ENCODE measurements around the gene RPGRIP1. TPM values are rescaled to one million over a fixed set of nuclear protein-coding genes. Genes with fewer than 3 reads are reported as not detected.
"Not testable (repeated sequence)": the region's sequence is repeated elsewhere in the genome, so short reads cannot be mapped to it uniquely, and the experiment has no call there.

Gene RPGRIP1
- polyA plus RNA-seq, 6 donors from 2014 or later: 0.26 TPM; not detected in 5

DNA sequence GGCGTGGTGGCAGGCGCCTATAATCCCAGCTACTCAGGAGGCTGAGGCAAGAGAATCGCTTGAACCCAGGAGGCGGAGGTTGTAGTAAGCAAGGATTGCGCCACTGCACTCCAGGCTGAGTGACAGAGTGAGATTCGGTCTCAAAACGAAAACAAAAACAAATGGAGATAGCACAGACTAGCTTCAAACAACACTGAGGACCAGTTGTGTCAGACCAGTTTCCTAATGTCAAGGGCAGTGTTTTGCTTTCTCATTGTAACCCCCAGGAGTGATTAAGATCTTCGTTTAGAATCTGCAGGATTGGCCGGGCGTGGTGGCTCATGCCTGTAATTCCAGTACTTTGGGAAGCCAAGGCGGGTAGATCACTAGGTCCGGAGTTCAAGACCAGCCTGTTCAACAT, 18.5 kb downstream of the RPGRIP1 start:
- no peaks in the 10 kb centered on the region for H3K9me3 Mint-ChIP-seq
- no peak overlapping the region for H3K27ac Mint-ChIP-seq
- peaks cover 4 to 15% (median 4%) of the 10 kb centered on the region in 3 donors for H3K4me1 Mint-ChIP-seq
- H3K4me3 Mint-ChIP-seq: no peak overlapping the region
- ATAC-seq (ENCODE audit: low read depth in 2 of 2) (no peak), DNase-seq (no peak)
- no peaks in the 10 kb centered on the region for H3K36me3 Mint-ChIP-seq
- H3K27me3 Mint-ChIP-seq: no peaks in the 10 kb centered on the region

DNA sequence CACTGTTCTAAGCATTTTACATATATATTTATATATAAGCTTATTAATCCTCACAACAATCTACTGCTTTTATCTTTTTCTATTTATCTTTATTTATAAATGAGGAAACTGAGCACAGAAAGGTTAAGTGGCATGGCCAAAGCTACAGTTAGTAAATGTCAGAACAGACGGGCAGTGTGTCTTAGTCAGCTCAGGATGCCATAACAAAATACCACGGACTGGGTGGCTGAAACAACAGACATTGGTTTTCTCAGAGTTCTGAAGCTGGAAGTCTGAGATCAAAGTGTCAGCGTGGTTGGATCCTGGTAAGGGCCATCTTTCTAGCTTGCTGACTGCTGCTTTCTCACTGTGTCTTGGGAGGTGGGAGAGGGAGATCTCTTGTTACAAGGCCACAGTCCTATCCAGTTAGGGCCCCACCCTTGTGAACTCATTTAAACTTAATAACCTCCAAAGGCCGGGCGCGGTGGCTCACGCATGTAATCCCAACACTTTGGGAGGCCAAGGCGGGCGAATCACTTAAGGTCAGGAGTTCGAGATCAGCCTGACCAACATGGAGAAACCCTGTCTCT, 19.8 kb downstream of the RPGRIP1 start:
- DNase-seq (no peak), ATAC-seq (ENCODE audit: low read depth in 2 of 2) (no peak)
- Mint-ChIP-seq H3K9me3 (no peaks in the 10 kb centered on the region), H3K36me3 (no peaks in the 10 kb centered on the region), H3K4me3 (peak overlapping the region in 1 of 8 donors; percentile 55), H3K27ac (no peak overlapping the region), H3K27me3 (no peaks in the 10 kb centered on the region), H3K4me1 (peaks cover 4 to 15% (median 4%) of the 10 kb centered on the region in 3 donors)

DNA sequence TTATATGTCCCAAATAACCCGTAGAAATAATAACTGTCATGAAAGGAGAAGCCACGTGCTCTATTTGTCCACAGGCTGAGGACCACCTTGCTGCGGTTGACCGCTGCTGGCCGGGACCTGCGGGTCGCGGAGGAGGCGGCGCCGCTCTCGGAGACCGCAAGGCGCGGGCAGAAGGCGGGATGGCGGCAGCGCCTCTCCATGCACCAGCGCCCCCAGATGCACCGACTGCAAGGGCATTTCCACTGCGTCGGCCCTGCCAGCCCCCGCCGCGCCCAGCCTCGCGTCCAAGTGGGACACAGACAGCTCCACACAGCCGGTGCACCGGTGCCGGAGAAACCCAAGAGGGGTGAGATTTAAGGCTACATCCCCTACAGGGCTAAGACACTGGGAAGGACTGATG, 21.0 kb downstream of the RPGRIP1 start:
- ATAC-seq (ENCODE audit: low read depth in 2 of 2) (peak; percentile 94 to 95), DNase-seq (peak; percentile 56)
- H3K27ac Mint-ChIP-seq: peak overlapping the region in 1 of 6 donors; percentile 78
- H3K9me3 Mint-ChIP-seq: no peaks in the 10 kb centered on the region
- H3K36me3 Mint-ChIP-seq: no peaks in the 10 kb centered on the region
- peaks cover 4 to 15% (median 4%) of the 10 kb centered on the region in 3 donors for H3K4me1 Mint-ChIP-seq
- no peaks in the 10 kb centered on the region for H3K27me3 Mint-ChIP-seq
- H3K4me3 Mint-ChIP-seq: peak overlapping the region; percentile 9 to 85 (median 68)

DNA sequence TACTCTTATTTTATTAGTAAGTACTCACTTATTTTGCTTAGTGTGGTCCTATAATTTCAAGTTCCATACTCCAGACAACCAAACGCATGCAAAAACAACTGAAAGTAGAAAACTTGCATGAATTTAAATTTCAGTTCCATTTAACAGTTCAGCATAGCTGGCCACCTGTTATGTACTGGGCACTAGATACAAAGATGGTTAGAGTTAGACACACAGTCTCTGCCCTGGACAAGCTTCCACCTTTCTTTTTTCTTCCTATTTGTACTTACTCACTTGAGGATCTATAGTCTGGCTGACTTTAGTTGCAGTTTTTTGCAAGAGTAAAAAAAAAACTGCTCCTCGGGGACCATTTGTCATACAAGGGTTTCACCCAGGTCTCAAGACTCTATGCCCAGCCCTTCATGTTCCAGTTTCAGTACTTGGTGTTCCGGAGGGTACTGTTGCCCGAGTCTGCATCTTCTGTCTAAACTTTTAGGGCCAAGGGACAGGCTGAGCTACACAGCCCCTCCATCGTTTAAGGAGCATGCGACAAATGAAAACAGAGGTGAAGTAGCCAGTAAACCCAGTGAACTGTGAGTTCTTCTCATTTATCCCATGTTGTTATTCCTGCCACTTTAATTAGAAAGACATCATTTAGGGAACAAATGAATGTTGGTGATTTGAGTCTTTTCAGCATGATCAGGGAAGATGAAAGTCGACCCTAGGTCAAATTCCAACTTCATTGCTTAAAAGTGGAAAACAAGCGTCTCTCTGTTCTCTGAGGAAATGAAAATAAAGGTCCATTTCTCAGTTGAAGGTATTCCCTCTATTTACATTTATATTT, 22.3 kb downstream of the RPGRIP1 start:
- DNase-seq (no peak), ATAC-seq (ENCODE audit: low read depth in 2 of 2) (no peak)
- peaks cover 0 to 1% (median 0%) of the 10 kb centered on the region in 7 donors for H3K9me3 Mint-ChIP-seq
- no peaks in the 10 kb centered on the region for H3K36me3 Mint-ChIP-seq
- peak overlapping the region in 2 of 8 donors; percentile 28 to 45 for H3K4me3 Mint-ChIP-seq
- H3K4me1 Mint-ChIP-seq: peaks cover 7 to 16% (median 7%) of the 10 kb centered on the region in 3 donors
- H3K27ac Mint-ChIP-seq: no peak overlapping the region
- H3K27me3 Mint-ChIP-seq: no peaks in the 10 kb centered on the region

DNA sequence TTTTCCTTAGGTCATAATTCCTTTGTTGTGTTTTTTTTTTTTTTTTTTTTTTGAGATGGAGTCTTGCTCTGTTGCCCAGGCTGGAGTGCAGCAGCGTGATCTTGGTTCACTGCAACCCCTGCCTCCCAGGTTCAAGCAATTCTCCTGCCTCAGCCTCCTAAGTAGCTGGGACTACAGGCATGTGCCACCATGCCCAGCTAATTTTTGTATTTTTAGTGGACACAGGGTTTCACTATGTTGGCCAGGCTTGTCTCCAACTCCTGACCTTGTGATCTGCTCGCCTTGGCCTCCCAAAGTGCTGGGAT, 22.9 kb downstream of the RPGRIP1 start:
- H3K36me3 Mint-ChIP-seq; H3K4me3 Mint-ChIP-seq; H3K9me3 Mint-ChIP-seq; ATAC-seq (ENCODE audit: low read depth in 2 of 2); H3K27me3 Mint-ChIP-seq; DNase-seq; H3K27ac Mint-ChIP-seq: not testable (repeated sequence)
- H3K4me1 Mint-ChIP-seq: peaks cover 11 to 22% (median 12%) of the 10 kb centered on the region in 3 donors

DNA sequence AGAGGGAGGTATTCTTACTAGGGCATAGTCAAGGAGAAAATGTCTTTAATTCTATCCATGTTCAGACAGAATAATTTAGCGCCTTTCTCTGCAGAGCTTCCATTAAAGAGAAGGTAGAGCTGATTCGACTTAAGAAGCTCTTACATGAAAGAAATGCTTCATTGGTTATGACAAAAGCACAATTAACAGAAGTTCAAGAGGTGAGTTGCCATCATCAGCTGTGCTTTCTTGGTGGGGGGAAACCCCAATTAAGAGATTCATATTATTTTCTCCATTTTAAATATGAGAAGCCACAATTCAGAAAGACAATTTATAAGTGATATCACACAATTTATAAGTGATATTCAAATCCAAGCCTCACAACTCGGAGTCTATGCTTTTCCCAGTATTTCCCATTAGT, 27.8 kb downstream of the RPGRIP1 start:
- Mint-ChIP-seq H3K27me3 (peaks cover 0 to 3% (median 0%) of the 10 kb centered on the region in 3 donors), H3K4me3 (peak overlapping the region; percentile 77 to 97 (median 87)), H3K36me3 (no peaks in the 10 kb centered on the region), H3K9me3 (peaks cover 0 to 1% (median 0%) of the 10 kb centered on the region in 7 donors), H3K27ac (peak overlapping the region; percentile 86 to 96 (median 94)), H3K4me1 (peaks cover 20 to 29% (median 24%) of the 10 kb centered on the region in 3 donors)
- DNase-seq: peak; percentile 47
- ATAC-seq (ENCODE audit: low read depth in 2 of 2): peak; percentile 65 to 69

DNA sequence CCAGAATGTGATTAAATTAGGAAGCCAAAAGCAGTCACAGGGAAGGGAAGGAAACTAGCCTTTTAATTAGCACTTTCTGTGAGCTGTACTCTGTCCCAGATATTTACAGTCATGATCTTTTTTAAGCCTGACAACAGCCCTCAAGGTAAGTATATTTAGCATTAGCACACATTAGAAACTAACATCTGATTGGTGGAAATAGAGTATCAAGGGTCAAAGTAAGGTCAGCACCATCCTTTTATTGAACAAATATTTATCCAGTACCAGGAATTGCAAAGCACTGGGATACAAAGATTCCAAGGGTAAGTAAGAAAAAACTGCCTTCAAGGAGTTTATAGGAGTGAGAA, 28.2 kb downstream of the RPGRIP1 start:
- DNase-seq: no peak
- no peak for ATAC-seq (ENCODE audit: low read depth in 2 of 2)
- Mint-ChIP-seq H3K27me3 (peaks cover 0 to 8% (median 0%) of the 10 kb centered on the region in 3 donors), H3K27ac (peak overlapping the region; percentile 86 to 96 (median 94)), H3K36me3 (no peaks in the 10 kb centered on the region), H3K9me3 (peaks cover 0 to 1% (median 0%) of the 10 kb centered on the region in 7 donors), H3K4me1 (peaks cover 20 to 29% (median 24%) of the 10 kb centered on the region in 3 donors), H3K4me3 (peak overlapping the region; percentile 77 to 97 (median 87))

DNA sequence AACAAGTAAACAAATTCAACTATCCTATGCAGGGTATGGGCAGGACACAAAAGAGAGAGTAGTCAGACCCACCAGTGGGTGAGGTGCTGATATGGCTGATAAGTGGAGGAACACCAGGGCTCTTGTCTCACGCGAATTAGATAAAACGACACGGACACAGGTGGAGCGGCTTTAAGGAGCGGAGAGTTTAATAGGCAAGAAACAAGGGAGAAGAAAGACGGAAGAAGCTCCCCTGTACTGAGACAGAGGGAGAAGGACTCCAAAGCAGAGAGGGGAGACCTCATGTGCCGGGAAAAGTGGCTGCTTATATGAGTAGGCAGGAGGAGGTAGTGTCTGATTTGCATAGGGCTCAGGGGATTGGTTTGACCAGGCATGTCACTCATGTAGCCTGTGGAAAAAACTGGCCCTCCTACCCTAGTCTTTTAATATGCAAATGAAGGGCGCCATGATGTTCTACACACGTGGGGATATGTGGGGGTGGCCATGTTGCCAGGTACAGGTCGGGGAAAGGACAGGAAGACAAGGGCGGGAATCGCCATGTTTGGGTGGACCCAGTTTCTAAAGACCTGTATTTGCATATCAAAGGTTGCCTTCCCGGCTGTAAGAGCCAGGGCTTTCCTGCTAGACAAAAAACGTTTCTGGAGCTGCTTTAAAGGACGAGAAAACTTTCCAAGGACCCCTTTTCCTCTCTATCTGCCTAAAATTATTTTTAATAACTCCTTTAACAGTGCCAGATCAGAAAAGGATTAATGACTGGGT, 28.8 kb downstream of the RPGRIP1 start:
- peaks cover 0 to 1% (median 0%) of the 10 kb centered on the region in 7 donors for H3K9me3 Mint-ChIP-seq
- H3K36me3 Mint-ChIP-seq: no peaks in the 10 kb centered on the region
- peak; percentile 84 for DNase-seq
- H3K27ac Mint-ChIP-seq: peak overlapping the region; percentile 86 to 96 (median 94)
- H3K4me3 Mint-ChIP-seq: peak overlapping the region; percentile 77 to 97 (median 87)
- peaks cover 20 to 29% (median 24%) of the 10 kb centered on the region in 3 donors for H3K4me1 Mint-ChIP-seq
- ATAC-seq (ENCODE audit: low read depth in 2 of 2): peak; percentile 83 to 85
- peaks cover 0 to 11% (median 0%) of the 10 kb centered on the region in 3 donors for H3K27me3 Mint-ChIP-seq

DNA sequence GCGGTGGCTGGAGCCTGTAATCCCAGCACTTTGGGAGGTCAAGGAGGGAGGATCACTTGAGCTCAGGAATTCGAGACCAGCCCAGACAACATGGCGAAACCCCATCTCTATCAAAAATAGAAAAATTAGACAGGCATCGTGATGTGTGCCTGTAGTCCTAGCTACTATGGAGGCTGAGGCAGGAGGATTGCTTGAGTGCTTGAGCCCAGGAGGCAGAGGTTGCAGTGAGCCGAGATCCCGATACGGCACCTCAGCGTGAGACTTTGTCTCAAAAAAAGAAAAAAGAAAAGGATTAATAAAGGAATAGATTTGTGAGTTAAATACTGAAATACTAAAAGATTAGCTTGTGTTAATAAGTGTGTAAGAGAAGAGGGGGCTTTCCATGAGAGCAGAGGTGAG, 29.4 kb downstream of the RPGRIP1 start:
- DNase-seq (no peak), ATAC-seq (ENCODE audit: low read depth in 2 of 2) (no peak)
- Mint-ChIP-seq H3K27me3 (peaks cover 0 to 11% (median 0%) of the 10 kb centered on the region in 3 donors), H3K4me3 (peak overlapping the region; percentile 77 to 97 (median 87)), H3K36me3 (no peaks in the 10 kb centered on the region), H3K9me3 (peaks cover 0 to 1% (median 0%) of the 10 kb centered on the region in 7 donors), H3K4me1 (peaks cover 20 to 29% (median 24%) of the 10 kb centered on the region in 3 donors), H3K27ac (peak overlapping the region; percentile 86 to 96 (median 94))

DNA sequence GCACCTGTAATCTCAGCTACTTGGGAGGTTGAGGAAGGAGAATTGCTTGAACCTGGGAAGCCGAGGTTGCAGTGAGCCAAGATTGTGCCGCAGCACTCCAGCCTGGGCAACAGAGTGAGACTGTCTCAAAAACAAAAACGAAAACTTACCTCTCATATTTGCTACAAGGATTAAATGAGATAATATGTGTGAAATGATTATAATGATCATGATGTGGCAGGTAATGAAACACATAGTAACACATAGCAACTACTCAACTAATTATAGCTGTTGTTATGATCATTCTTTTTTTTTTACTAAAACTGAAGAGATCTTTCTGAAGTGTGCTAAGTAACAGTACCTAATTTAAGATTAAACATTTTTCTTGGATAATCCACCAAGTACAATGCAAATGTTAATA, 30.1 kb downstream of the RPGRIP1 start:
- H3K9me3 Mint-ChIP-seq: peaks cover 0 to 1% (median 0%) of the 10 kb centered on the region in 7 donors
- H3K27ac Mint-ChIP-seq: peak overlapping the region in 3 of 6 donors; percentile 19 to 86 (median 20)
- H3K4me1 Mint-ChIP-seq: peaks cover 20 to 29% (median 24%) of the 10 kb centered on the region in 3 donors
- peak overlapping the region in 2 of 8 donors; percentile 15 to 61 for H3K4me3 Mint-ChIP-seq
- DNase-seq (no peak), ATAC-seq (ENCODE audit: low read depth in 2 of 2) (no peak)
- H3K36me3 Mint-ChIP-seq: no peaks in the 10 kb centered on the region
- H3K27me3 Mint-ChIP-seq: peaks cover 0 to 11% (median 0%) of the 10 kb centered on the region in 3 donors

DNA sequence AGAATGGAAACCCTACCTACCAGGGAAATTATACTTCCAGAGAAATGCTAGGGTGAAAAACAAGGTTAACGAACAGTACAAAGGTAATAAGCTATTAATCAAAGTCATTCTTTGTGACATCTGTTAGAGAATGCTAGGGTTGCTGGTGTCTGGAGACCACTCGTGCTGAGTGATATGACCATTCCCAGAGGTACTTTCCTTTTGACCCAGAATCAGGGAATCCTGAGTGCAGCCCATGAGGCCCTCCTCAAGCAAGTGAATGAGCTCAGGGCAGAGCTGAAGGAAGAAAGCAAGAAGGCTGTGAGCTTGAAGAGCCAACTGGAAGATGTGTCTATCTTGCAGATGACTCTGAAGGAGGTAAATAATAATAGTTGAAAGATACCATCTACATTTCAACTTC, 31.7 kb downstream of the RPGRIP1 start:
- no peak for ATAC-seq (ENCODE audit: low read depth in 2 of 2)
- peaks cover 20 to 29% (median 24%) of the 10 kb centered on the region in 3 donors for H3K4me1 Mint-ChIP-seq

DNA sequence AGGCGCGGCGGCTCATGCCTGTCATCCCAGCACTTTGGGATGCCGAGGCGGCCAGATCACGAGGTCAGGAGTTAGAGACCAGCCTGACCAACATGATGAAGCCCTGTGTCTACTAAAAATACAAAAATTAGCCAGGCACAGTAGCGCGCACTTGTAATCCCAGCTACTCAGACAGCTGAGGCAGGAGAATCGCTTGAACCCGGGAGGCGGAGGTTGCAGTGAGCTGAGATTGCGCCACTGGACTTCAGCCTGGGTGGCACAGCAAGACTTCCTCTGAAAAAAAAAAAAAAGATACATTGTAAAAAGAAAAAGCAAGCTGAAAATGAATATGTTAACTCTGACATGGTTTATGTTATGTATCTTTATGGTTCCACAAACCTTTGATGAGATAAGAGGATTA, 33.6 kb downstream of the RPGRIP1 start:
- H3K36me3 Mint-ChIP-seq: no peaks in the 10 kb centered on the region
- no peak overlapping the region for H3K27ac Mint-ChIP-seq
- peaks cover 0 to 11% (median 0%) of the 10 kb centered on the region in 3 donors for H3K27me3 Mint-ChIP-seq
- no peak for ATAC-seq (ENCODE audit: low read depth in 2 of 2)
- no peak overlapping the region for H3K4me3 Mint-ChIP-seq
- no peaks in the 10 kb centered on the region for H3K9me3 Mint-ChIP-seq
- peaks cover 17 to 28% (median 19%) of the 10 kb centered on the region in 3 donors for H3K4me1 Mint-ChIP-seq
- DNase-seq: no peak

More for the DNA sequence above, 31.7 kb downstream of the RPGRIP1 start:
- H3K4me3 Mint-ChIP-seq: no peak overlapping the region
- peaks cover 0 to 11% (median 0%) of the 10 kb centered on the region in 3 donors for H3K27me3 Mint-ChIP-seq
- H3K27ac Mint-ChIP-seq: no peak overlapping the region
- no peak for DNase-seq
- H3K36me3 Mint-ChIP-seq: no peaks in the 10 kb centered on the region
- H3K9me3 Mint-ChIP-seq: peaks cover 0 to 1% (median 0%) of the 10 kb centered on the region in 7 donors

DNA sequence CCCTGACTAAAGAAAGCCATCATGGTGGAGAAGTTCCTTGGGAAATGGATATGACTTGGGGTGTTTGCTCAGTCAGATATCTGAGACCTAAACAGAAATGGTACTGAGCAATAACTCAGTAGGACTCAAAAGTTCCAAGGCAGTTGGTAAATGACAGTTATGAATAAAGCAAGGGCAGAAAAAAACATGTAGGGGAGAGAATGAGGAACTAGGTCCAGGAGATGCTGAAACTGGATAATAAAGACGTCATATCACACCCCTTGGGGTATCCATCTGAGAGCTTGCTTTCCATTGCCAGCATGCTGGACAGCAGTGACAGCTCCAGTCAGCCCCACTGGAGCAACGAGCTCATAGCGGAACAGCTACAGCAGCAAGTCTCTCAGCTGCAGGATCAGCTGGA, 37.5 kb downstream of the RPGRIP1 start:
- H3K27ac Mint-ChIP-seq: peak overlapping the region in 5 of 6 donors; percentile 1 to 90 (median 75)
- ATAC-seq (ENCODE audit: low read depth in 2 of 2): peak; percentile 80 to 91

More for the DNA sequence above, 37.5 kb downstream of the RPGRIP1 start:
- H3K27me3 Mint-ChIP-seq: peaks cover 0 to 13% (median 0%) of the 10 kb centered on the region in 3 donors
- H3K4me1 Mint-ChIP-seq: peaks cover 18 to 29% (median 19%) of the 10 kb centered on the region in 3 donors
- peak; percentile 36 for DNase-seq
- H3K4me3 Mint-ChIP-seq: peak overlapping the region in 3 of 8 donors; percentile 3 to 58 (median 5)
- no peaks in the 10 kb centered on the region for H3K9me3 Mint-ChIP-seq
- H3K36me3 Mint-ChIP-seq: peaks cover 0 to 4% of the 10 kb centered on the region in 2 donors

Measured in naive B cell (primary cell).